ENCODE measurements around the gene CFAP298.
"Not testable (repeated sequence)": the region's sequence is repeated elsewhere in the genome, so short reads cannot be mapped to it uniquely, and the experiment has no call there.

CFAP298 gene

DNA sequence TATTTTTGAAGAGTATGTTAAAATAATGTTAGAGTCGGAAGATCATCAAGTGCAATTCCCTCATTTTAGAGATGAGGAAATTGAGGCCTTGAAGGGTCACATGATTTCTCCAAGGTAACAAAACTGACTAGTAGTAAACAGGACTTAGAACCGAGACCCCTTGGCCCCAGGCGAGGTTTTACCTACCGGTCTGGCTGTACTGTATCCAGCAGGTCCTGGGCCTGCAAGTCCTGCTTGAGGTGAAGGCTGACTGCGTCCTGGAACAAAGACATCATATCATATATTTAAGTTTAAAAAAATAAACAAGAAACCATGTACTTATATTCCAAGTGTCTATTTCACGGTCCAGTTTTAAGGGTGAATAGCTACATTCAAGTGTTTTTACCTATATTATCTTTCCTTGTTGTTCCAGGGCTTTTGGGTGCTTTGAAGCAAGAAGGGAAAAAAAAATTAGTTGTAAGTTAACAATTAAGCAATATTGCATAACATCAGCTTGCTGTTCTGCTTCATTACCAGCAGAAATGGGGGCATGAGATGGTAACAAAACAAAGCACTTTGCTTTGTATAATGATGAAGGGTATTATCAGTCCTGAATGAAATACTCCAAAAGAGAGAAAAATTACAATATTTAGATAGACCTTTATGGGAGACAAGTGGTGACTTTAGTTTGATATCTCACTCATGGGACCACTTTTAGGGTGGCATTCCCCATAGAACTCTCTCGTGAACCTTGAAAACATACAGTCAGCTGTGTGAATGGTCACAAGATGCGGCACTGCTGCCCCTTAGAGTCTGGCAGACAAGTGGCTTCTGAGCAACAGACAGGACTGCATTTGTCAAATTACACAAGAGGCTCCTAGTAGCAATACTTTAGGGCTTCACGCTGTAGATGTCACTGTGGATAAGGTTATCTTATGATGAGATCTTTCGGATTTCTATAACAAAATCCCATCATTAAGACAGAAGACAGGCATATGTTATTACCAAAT, 29.8 kb upstream of the CFAP298 start:
- H3K4me3 ChIP-seq (ENCODE audit: low read depth, low read length) = no peak overlapping the region
- TF ChIP-seq, protein P1, sequence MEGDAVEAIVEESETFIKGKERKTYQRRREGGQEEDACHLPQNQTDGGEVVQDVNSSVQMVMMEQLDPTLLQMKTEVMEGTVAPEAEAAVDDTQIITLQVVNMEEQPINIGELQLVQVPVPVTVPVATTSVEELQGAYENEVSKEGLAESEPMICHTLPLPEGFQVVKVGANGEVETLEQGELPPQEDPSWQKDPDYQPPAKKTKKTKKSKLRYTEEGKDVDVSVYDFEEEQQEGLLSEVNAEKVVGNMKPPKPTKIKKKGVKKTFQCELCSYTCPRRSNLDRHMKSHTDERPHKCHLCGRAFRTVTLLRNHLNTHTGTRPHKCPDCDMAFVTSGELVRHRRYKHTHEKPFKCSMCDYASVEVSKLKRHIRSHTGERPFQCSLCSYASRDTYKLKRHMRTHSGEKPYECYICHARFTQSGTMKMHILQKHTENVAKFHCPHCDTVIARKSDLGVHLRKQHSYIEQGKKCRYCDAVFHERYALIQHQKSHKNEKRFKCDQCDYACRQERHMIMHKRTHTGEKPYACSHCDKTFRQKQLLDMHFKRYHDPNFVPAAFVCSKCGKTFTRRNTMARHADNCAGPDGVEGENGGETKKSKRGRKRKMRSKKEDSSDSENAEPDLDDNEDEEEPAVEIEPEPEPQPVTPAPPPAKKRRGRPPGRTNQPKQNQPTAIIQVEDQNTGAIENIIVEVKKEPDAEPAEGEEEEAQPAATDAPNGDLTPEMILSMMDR (IDR thresholded peaks at IDR 0.05; ENCODE audit: borderline replicate concordance, insufficient read depth, low read depth, low read length) = no peak

DNA sequence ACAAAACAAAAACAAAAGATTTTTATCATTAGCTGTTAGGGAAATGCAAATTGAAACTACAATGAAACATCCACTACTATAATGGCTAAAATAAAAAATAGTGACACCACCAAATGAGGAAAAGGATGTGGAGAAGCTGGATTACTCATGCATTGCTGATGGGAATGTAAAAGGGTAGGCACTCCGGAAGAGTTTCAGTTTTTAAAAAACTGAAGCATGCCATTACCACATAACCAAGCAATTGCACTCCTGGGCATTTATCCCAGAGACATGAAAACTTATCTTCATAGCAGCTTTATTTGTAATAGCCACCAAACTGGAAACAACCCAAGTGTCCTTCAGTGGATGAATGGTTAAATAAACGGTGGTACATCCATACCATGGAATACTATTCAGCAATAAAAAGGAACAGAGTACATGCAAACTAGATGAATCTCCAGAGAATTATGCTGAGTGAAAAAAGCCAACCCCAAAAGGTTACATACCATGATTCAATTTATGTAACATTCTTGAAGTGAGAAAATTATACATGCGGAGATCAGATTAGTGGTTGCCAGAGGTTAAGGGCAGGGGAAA, 14.5 kb upstream of the CFAP298 start:
- H3K4me3 ChIP-seq (ENCODE audit: low read depth, low read length) = no peak overlapping the region
- TF ChIP-seq, protein P1 (IDR thresholded peaks at IDR 0.05; ENCODE audit: borderline replicate concordance, insufficient read depth, low read depth, low read length) = no peak

DNA sequence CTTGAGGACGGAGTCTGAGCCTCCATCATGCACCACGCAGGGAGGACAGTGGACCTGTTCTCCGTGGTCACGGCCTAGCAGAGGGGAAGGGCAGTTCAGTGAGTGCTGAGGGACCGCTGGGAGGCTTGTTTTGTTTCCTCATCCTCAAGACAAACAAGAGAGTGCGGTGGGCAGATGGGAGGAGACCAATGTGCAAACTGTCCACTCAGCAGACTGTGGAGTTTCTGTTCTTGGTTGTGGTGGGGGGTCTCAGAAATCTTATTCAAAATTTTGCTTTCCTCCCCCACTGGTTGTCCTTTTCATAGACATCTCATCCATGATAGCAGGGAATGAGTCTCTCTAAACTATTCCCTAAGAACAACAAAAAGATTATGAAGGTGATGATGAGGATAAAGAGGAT, 6.0 kb upstream of the CFAP298 start:
- H3K4me3 ChIP-seq (ENCODE audit: low read depth, low read length) = not testable (repeated sequence)

DNA sequence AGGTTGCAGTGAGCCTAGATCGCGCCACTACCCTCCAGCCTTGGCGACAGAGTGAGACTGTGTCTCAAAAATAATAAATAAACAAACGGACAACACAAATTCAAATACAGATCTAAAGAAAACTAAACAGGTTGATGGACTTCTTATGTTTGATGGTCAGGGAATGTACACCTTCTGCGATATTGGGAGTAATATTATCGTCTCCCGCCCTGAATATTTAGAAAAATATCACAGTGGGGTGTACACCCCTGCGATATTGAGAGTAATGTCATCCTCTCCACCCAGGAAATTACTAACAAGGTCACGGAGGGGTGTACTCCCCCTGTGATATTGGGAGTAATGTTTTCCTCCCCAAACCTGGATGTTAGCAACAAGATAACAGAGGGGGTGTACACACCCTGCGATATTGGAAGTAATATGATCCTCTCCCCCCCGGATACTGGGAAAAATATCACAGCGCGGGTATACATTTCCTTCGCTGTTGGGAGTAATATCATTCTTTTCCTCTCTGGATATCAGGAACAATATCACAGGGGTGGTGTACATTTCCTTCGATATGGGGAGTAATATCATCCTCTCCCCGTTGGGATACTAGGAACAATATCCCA, 1.4 kb upstream of the CFAP298 start:
- TF ChIP-seq, protein P1 (IDR thresholded peaks at IDR 0.05; ENCODE audit: borderline replicate concordance, insufficient read depth, low read depth, low read length) = no peak
- H3K4me3 ChIP-seq (ENCODE audit: low read depth, low read length) = no peak overlapping the region

DNA sequence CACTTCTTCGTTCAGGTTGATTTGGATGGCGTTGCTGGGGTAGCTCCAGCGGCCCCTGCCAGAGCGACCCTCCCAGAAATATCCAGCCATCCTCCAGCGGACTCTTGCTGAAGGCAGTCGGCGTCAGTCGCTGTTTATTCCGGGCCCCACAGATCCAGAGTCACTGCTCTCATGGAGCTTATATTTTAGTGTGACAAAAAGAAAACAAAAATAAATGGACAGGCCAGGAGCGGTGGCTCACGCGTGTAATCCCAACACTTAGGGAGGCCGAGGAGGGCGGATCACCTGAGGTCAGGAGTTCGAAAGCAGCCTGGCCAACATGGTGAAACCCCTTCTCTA, 791 bp upstream of the CFAP298 start:
- H3K4me3 ChIP-seq (ENCODE audit: low read depth, low read length) = peak overlapping the region; percentile 77
- TF ChIP-seq, protein P1 (IDR thresholded peaks at IDR 0.05; ENCODE audit: borderline replicate concordance, insufficient read depth, low read depth, low read length) = no peak

DNA sequence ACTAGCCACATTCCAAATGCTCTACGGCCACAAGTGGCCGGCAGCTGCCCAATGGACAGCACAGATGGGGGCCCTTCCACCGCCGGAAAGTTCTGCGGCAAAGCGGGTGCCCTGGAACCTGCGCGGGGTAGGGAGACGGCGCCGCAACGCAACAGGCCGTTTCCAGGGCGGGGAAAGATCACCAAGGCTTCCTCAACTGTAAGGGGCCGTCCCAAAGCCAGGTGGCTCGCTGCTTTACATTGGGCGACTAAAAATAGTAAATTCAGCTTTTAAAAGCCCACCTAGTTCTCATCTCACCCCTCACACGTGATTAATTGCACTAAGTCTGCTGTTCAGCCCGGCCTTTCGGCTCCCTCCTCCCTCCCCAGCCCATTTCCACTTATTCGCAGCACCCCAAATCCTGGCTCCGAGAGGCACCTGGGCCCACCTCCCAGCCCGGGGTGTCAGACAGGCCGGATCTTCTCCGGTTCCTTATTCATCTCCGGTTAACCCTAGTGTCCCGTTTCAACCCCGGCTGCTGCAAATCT, 643 bp downstream of the CFAP298 start:
- peak overlapping the region; percentile 77 for H3K4me3 ChIP-seq (ENCODE audit: low read depth, low read length)

DNA sequence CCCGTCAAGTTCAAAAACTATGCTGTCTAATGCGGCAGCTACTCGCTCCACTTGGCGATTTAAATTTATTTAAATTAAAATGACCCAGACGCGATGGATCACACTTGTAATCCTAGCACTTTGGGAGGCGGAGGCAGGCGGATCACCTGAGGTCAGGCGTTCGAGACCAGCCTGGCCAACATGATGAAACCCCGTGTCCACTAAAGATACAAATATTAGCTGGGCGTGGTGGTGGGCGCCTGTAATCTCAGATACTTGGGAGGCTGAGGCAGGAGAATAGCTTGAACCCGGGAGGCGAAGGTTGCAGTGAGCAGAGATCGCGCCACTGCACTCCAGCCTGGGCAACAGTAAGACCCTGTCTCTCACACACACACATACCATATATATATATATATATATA, 1.2 kb downstream of the CFAP298 start:
- H3K4me3 ChIP-seq (ENCODE audit: low read depth, low read length) = not testable (repeated sequence)

More for the DNA sequence above, 643 bp downstream of the CFAP298 start:
- TF ChIP-seq, protein P1 (IDR thresholded peaks at IDR 0.05; ENCODE audit: borderline replicate concordance, insufficient read depth, low read depth, low read length) = no peak

DNA sequence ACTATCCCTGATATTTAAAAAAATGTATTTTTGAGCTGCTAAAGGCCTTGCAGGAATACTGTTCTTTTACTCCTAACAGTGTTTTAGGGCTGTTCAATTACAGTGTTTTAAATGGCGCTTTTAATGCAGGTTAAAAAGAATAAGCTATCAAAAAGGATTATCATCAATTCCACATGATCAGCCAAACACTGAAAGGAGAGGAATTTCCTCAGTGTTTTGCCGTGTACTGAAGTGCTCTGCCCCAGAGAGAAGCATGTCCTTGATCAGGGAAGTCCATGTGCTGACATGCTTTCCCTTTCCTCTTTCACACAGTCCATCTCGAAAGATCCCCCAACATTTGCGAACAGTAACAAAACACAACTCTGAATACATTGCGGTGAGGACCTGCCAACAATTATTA, 3.3 kb downstream of the CFAP298 start:
- TF ChIP-seq, protein P1 (IDR thresholded peaks at IDR 0.05; ENCODE audit: borderline replicate concordance, insufficient read depth, low read depth, low read length) = no peak
- H3K4me3 ChIP-seq (ENCODE audit: low read depth, low read length) = no peak overlapping the region
